Right lobe of liver (tissue), 4 donors: ENCODE results near the gene ST6GALNAC5.

Experiments
- CTCF ChIP-seq, 4 donors: fragments of 200-600 bp in 3 of 4; fragments of 450-650 bp in 1 of 4; IDR thresholded peaks; one replicate each; pipeline versions ENCODE4 v1.5.1 to v1.8.0; 2016 to 2022; ENCODE audit warnings: antibody characterized with exemption in 4 of 4, mild to moderate bottlenecking in 2 of 4
- POLR2A ChIP-seq: fragments of 450-650 bp; IDR thresholded peaks from one replicate; pipeline ENCODE4 v1.6.1; 2017; ENCODE audit warnings: antibody characterized with exemption, mild to moderate bottlenecking
- donor health status: DM: no; HTN: no; CAD: no.
- donor health status: DM: no; HTN: no; CAD: no.
- donor health status: DM: no; HTN: yes; CAD: no.

- TF ChIP-seq CTCF (IDR thresholded peaks at IDR 0.05) = no peak
- TF ChIP-seq POLR2A = no peak
Observed at GRCh38 chr1:76939817-76940216, 72.5 kb downstream of the ST6GALNAC5 start.
